HCT116 (cell line): Measurements from ENCODE around the gene FBXO48. TPM values are rescaled to one million over a fixed set of nuclear protein-coding genes. Genes with fewer than 3 reads are reported as not detected.

Experiments
- ATAC-seq: fragments of 200-7000 bp; cut with Tn5 transposase; 2 replicates; pipeline ENCODE4 v1.9.1; 2020; ENCODE audit warnings: mild to moderate bottlenecking, moderate library complexity
- BruUV-seq: library from RNA; stranded (reverse); fragments of 400-500 nt; replicated peaks from 2 replicates; lab custom pipeline; 2021; lab: Mats Ljungman, UMichigan
- CTCF ChIA-PET: fragments of 300-600 bp; sonication (Branson Sonifier 250); formaldehyde crosslinking; loops from one replicate; lab custom pipeline; 2021; ENCODE audit warnings: antibody characterized with exemption; lab: Charles Lee
- POLR2A ChIA-PET: fragments of 300-600, 350-600 bp; sonication (Branson Sonifier 250); formaldehyde crosslinking; loops from one replicate; lab custom pipeline; 2021; ENCODE audit warnings: antibody characterized with exemption; lab: Charles Lee
- RAD21 ChIA-PET, 2 experiments: fragments of 300-600 bp; sonication (Branson Sonifier 250); formaldehyde crosslinking; loops; one replicate each; lab custom pipeline; 2023; ENCODE audit warnings: low total read pairs in 2 of 2; ENCODE audit not compliant: uncharacterized antibody in 2 of 2, unreplicated experiment in 2 of 2, low non-redundant PET in 1 of 2; lab: Charles Lee
- DNase-seq: peaks from one replicate; pipeline ENCODE4 v3.0.0-alpha.2; 2010; ENCODE audit warnings: low read depth, low spot score
- H2AFZ ChIP-seq: fragments of 200-600 bp; shearing (Covaris generic), sonication (generic); 2 replicates; pipeline ENCODE4 v1.6.1; 2017; ENCODE audit warnings: low read depth, mixed run types, mixed read lengths, antibody characterized with exemption, low read length; ENCODE audit not compliant: poor library complexity, severe bottlenecking
- H3K27ac ChIP-seq: 2 replicates; pipeline ENCODE4 v1.5.1; 2012; ENCODE audit warnings: low read depth, low read length
- H3K27me3 ChIP-seq: fragments of 200-600 bp; sonication (generic); 2 replicates; pipeline ENCODE4 v1.6.1; 2016; ENCODE audit warnings: mixed run types, low read length, mixed read lengths; ENCODE audit not compliant: insufficient read depth
- H3K36me3 ChIP-seq, 2 experiments: fragments of 200-500 bp in 1 of 2; fragments of 200-600 bp in 1 of 2; sonication (Bioruptor generic) in 1 of 2; sonication (generic) in 1 of 2; 2 replicates each; pipeline versions ENCODE4 v1.5.1 to v1.6.1; 2014 to 2016; ENCODE audit warnings: low read length in 2 of 2, inconsistent platforms in 1 of 2, mixed read lengths in 1 of 2, mixed run types in 1 of 2; ENCODE audit not compliant: insufficient read depth in 2 of 2, control insufficient read depth in 1 of 2
- H3K4me1 ChIP-seq, 2 experiments: fragments of 200-600 bp in 1 of 2; sonication (generic) in 1 of 2; 2 replicates each; pipeline versions ENCODE4 v1.5.1 to v1.6.1; 2012 to 2017; ENCODE audit warnings: low read length in 2 of 2, inconsistent platforms in 1 of 2, mild to moderate bottlenecking in 1 of 2, mixed read lengths in 1 of 2, mixed run types in 1 of 2, moderate library complexity in 1 of 2; ENCODE audit not compliant: insufficient read depth in 2 of 2, control insufficient read depth in 1 of 2
- H3K4me2 ChIP-seq: fragments of 200-600 bp; sonication (generic); 2 replicates; pipeline ENCODE4 v1.6.1; 2017; ENCODE audit warnings: mixed run types, low read length, mixed read lengths
- H3K4me3 ChIP-seq, 2 experiments: fragments of 200-600 bp in 1 of 2; sonication (generic) in 1 of 2; replicated peaks in 1 of 2; 2 replicates each; pipeline ENCODE4 v1.5.1; 2011 to 2016; ENCODE audit warnings: low read length in 2 of 2, control low read depth in 1 of 2, low read depth in 1 of 2, mild to moderate bottlenecking in 1 of 2, mixed read lengths in 1 of 2, mixed run types in 1 of 2
- H3K79me2 ChIP-seq: fragments of 200-600 bp; sonication (generic); 2 replicates; pipeline ENCODE4 v1.6.1; 2017; ENCODE audit warnings: mild to moderate bottlenecking, mixed run types, low read length, moderate library complexity, mixed read lengths; ENCODE audit not compliant: insufficient read depth
- H3K9ac ChIP-seq: fragments of 200-600 bp; sonication (generic); 2 replicates; pipeline ENCODE4 v1.6.1; 2016; ENCODE audit warnings: low read length, mixed read lengths
- H3K9me2 ChIP-seq: fragments of 200-600 bp; sonication (generic), shearing (Covaris generic); 2 replicates; pipeline ENCODE4 v1.6.1; 2017; ENCODE audit warnings: mixed run types, mild to moderate bottlenecking, moderate library complexity; ENCODE audit not compliant: insufficient read depth
- H3K9me3 ChIP-seq, 2 experiments: fragments of 200-500 bp in 1 of 2; fragments of 200-600 bp in 1 of 2; sonication (Bioruptor generic) in 1 of 2; sonication (generic) in 1 of 2; 2 replicates each; pipeline ENCODE4 v1.6.1; 2014 to 2017; ENCODE audit warnings: low read length in 2 of 2, mixed read lengths in 2 of 2, inconsistent platforms in 1 of 2, low read depth in 1 of 2, mild to moderate bottlenecking in 1 of 2, mixed run types in 1 of 2, moderate library complexity in 1 of 2; ENCODE audit not compliant: control insufficient read depth in 1 of 2, insufficient read depth in 1 of 2
- H4K20me1 ChIP-seq: fragments of 200-600 bp; sonication (generic), shearing (Covaris generic); 2 replicates; pipeline ENCODE4 v1.6.1; 2017; ENCODE audit warnings: mixed run types, mild to moderate bottlenecking, moderate library complexity; ENCODE audit not compliant: insufficient read depth
- CTCF ChIP-seq, 3 experiments: fragments of 200-600 bp in 1 of 3; sonication (generic) in 1 of 3; IDR thresholded peaks in 2 of 3; conservative IDR thresholded peaks in 1 of 3; 2 replicates each; pipeline ENCODE4 v1.5.1; 2012 to 2017; ENCODE audit warnings: low read depth in 2 of 3, low read length in 2 of 3, antibody characterized with exemption in 1 of 3, borderline replicate concordance in 1 of 3, control low read depth in 1 of 3, mild to moderate bottlenecking in 1 of 3, mixed read lengths in 1 of 3, mixed run types in 1 of 3, moderate library complexity in 1 of 3; ENCODE audit not compliant: insufficient read depth in 1 of 3
- EGR1 ChIP-seq: IDR thresholded peaks from 2 replicates; pipeline ENCODE4 v1.6.1; 2012; ENCODE audit warnings: low read depth
- ELF1 ChIP-seq: IDR thresholded peaks from 2 replicates; pipeline ENCODE4 v1.6.1; 2012; ENCODE audit warnings: low read depth, borderline replicate concordance
- EZH2phosphoT487 ChIP-seq: fragments of 200-600 bp; IDR thresholded peaks from 2 replicates; pipeline ENCODE4 v1.6.1; 2018; ENCODE audit warnings: antibody characterized with exemption, borderline replicate concordance
- FOSL1 ChIP-seq: IDR thresholded peaks from 2 replicates; pipeline ENCODE4 v1.6.1; 2012; ENCODE audit warnings: low read depth
- JUND ChIP-seq: IDR thresholded peaks from 2 replicates; pipeline ENCODE4 v1.6.1; 2012
- MAX ChIP-seq: IDR thresholded peaks from 2 replicates; pipeline ENCODE4 v1.6.1; 2012
- POLR2AphosphoS5 ChIP-seq: IDR thresholded peaks from 2 replicates; pipeline ENCODE4 v1.6.1; 2011; ENCODE audit warnings: mild to moderate bottlenecking, low read depth, low read length, moderate library complexity
- SP1 ChIP-seq: IDR thresholded peaks from 2 replicates; pipeline ENCODE4 v1.6.1; 2012; ENCODE audit warnings: low read depth
- SRF ChIP-seq: IDR thresholded peaks from 2 replicates; pipeline ENCODE4 v1.6.1; 2012; ENCODE audit warnings: low read depth
- TCF7L2 ChIP-seq: IDR thresholded peaks from 2 replicates; pipeline ENCODE4 v1.7.0; 2011; ENCODE audit warnings: borderline replicate concordance, inconsistent platforms; ENCODE audit not compliant: insufficient read depth, insufficient read length; ENCODE audit errors: extremely low read depth
- YY1 ChIP-seq: IDR thresholded peaks from 2 replicates; pipeline ENCODE4 v1.6.1; 2011; ENCODE audit warnings: low read length, low read depth, moderate library complexity, mild to moderate bottlenecking; ENCODE audit not compliant: insufficient replicate concordance; ENCODE audit errors: extremely low read depth
- ZBTB33 ChIP-seq: IDR thresholded peaks from 2 replicates; pipeline ENCODE4 v1.6.1; 2011; ENCODE audit warnings: mild to moderate bottlenecking, low read length, moderate library complexity; ENCODE audit not compliant: insufficient replicate concordance; ENCODE audit errors: extremely low read depth
- intact Hi-C: fragments of 100-400 bp; cut with micrococcal nuclease; formaldehyde crosslinking; loops from 2 replicates; pipeline ENCODE4 v1.10.0; 2022
- total RNA-seq: library from RNA; stranded (reverse); gene quantifications from one replicate; pipeline ENCODE4 v1.2.1, GENCODE V29; 2021; ENCODE audit not compliant: unreplicated experiment
- TF ChIP-seq, protein P1 (sequence below): IDR thresholded peaks from 2 replicates; pipeline ENCODE4 v1.6.1; 2012

The FBXO48 gene
- total RNA-seq, 1 experiment from 2014 or later = 0.91 TPM

DNA sequence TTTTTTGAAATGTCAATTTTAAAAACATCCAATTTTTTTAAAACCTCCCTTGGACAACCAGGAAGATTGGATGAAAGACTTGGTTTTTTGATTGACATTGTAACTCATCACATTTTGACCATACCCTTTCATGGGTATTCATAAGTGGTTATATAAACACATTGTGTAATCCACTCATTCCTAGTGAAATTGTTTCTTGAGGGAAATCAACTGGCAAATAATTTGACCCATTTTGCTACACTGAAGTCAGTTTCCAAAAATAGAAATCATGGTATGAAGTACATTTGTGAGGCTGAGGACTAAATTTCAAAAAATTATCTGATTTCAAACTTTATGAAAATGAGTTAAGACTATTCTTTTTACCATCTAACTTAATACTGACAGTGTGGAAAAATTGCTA is 31.5 kb downstream of the FBXO48 start:
- ChIA-PET CTCF (no interaction called here), POLR2A (no interaction called here), RAD21 (no interaction called here)
- Histone ChIP-seq H3K4me3 (no peak overlapping the region), H4K20me1 (no peaks in the 10 kb centered on the region), H3K9ac (no peak overlapping the region), H3K27ac (no peak overlapping the region), H3K9me2 (no peaks in the 10 kb centered on the region), H3K27me3 (no peaks in the 10 kb centered on the region), H3K4me1 (no peaks in the 10 kb centered on the region), H3K36me3 (no peaks in the 10 kb centered on the region), H3K4me2 (no peak overlapping the region), H2AFZ (no peak overlapping the region), H3K79me2 (no peaks in the 10 kb centered on the region), H3K9me3 (no peaks in the 10 kb centered on the region)
- ATAC-seq = no peak
- intact Hi-C loops = no loop called here
- no TSS peak for BruUV-seq
- no peak for TF ChIP-seq TCF7L2
- TF ChIP-seq JUND = no peak
- no peak for TF ChIP-seq SP1
- TF ChIP-seq SRF = no peak
- no peak for TF ChIP-seq EGR1
- TF ChIP-seq ELF1 = no peak
- no peak for TF ChIP-seq YY1
- TF ChIP-seq, protein P1, sequence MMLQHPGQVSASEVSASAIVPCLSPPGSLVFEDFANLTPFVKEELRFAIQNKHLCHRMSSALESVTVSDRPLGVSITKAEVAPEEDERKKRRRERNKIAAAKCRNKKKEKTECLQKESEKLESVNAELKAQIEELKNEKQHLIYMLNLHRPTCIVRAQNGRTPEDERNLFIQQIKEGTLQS = no peak
- TF ChIP-seq EZH2phosphoT487 = no peak
- TF ChIP-seq MAX = no peak
- TF ChIP-seq ZBTB33 = no peak
- no peak for TF ChIP-seq POLR2AphosphoS5
- no peak for TF ChIP-seq CTCF (IDR thresholded peaks at IDR 0.05 in 2 of 3, conservative IDR thresholded peaks at IDR 0.05 in 1 of 3; ENCODE audit: borderline replicate concordance in 1 of 3, insufficient read depth in 1 of 3, low read depth in 2 of 3, low read length in 2 of 3)
- TF ChIP-seq FOSL1 = no peak
- no peak for DNase-seq
